ENCODE data around the gene PCOLCE2.

GRCh38 chr3:142897807-142898206 lies 8.9 kb upstream of the PCOLCE2 start:
- no peak for TF ChIP-seq CTCF (IDR thresholded peaks at IDR 0.05)
- no peak for TF ChIP-seq POLR2A (IDR thresholded peaks at IDR 0.05)
